Fibroblast of mammary gland (primary cell): ENCODE measurements around the gene P2RY8.

Source experiments
- DNase-seq: peaks from one replicate; pipeline ENCODE4 v3.0.0-alpha.2; 2010; ENCODE audit warnings: low read depth
- H3K4me3 ChIP-seq: 2 replicates; pipeline ENCODE4 v1.5.1; 2011; ENCODE audit warnings: low read depth, mild to moderate bottlenecking, low read length, moderate library complexity; ENCODE audit not compliant: control insufficient read depth
- CTCF ChIP-seq: conservative IDR thresholded peaks from 2 replicates; pipeline ENCODE4 v1.5.1; 2011; ENCODE audit warnings: low read depth, low read length, inconsistent platforms; ENCODE audit not compliant: control insufficient read depth, insufficient read depth

Gene P2RY8

GRCh38 chrX:1455948-1456280 lies 81.1 kb downstream of the P2RY8 start:
- no peak overlapping the region for H3K4me3 ChIP-seq
- TF ChIP-seq CTCF: no peak
- no peak for DNase-seq

GRCh38 chrX:1453951-1454785 lies 82.8 kb downstream of the P2RY8 start:
- H3K4me3 ChIP-seq: peak overlapping the region; percentile 12
- peak; percentile 71 for DNase-seq
- TF ChIP-seq CTCF: peak; percentile 73

GRCh38 chrX:1453395-1453783 lies 83.6 kb downstream of the P2RY8 start:
- no peak for TF ChIP-seq CTCF
- H3K4me3 ChIP-seq: peak overlapping the region; percentile 63
- no peak for DNase-seq

GRCh38 chrX:1452516-1453394 lies 84.2 kb downstream of the P2RY8 start, which contains the start of gene ASMTL:
Gene ASMTL (minus strand): TSS chrX:1452909. CDS start chrX:1452840, 69 bp downstream.
- DNase-seq: peak; percentile 99

GRCh38 chrX:1451661-1452515 lies 85.1 kb downstream of the P2RY8 start:
- no peak for DNase-seq
- TF ChIP-seq CTCF: no peak
- peak overlapping the region; percentile 89 for H3K4me3 ChIP-seq

More at GRCh38 chrX:1452516-1453394, 84.2 kb downstream of the P2RY8 start, which contains the start of gene ASMTL:
- peak within 1 kb of the TSS; percentile 89 for H3K4me3 ChIP-seq
- no peak for TF ChIP-seq CTCF

GRCh38 chrX:1451251-1451660 lies 85.7 kb downstream of the P2RY8 start:
- TF ChIP-seq CTCF: no peak
- DNase-seq: no peak
- peak overlapping the region; percentile 89 for H3K4me3 ChIP-seq
